ENCODE data around the gene REG4. TPM values are rescaled to one million over a fixed set of nuclear protein-coding genes. Genes with fewer than 3 reads are reported as not detected.

REG4 gene
- total and polyA plus RNA-seq, 2 of the 4 experiments (the other 2 are of a cell fraction): not detected

DNA sequence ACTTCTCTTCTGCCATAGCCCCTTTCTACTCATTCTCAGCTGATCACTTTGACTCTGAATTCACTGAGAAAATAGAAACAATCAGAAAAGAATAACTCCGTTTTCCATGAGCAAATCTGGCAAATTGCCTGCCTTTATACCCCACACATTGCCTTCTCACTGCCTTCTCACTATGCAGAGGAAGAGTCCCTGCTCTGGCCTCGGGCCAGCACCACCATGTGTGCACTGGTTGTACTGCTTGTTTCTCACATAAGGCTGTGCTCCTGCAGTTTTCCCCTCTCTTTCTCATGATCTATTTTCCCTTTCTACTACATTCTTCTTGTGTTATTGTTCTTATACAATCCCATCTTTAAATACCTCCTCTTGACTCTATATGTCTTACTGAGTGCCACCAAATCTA is 40.2 kb downstream of the REG4 start:
- Histone ChIP-seq H3K56ac (ENCODE audit: extremely low read depth, insufficient read depth, low read length) (no peak overlapping the region), H2BK5ac (ENCODE audit: low read depth, low read length, poor library complexity, severe bottlenecking) (no peak overlapping the region), H3K14ac (replicated peaks; ENCODE audit: low read depth, low read length) (no peak overlapping the region), H4K5ac (ENCODE audit: low read depth, low read length) (no peak overlapping the region), H3K4ac (ENCODE audit: low read depth, low read length) (no peak overlapping the region), H2AFZ (replicated peaks; ENCODE audit: low read length, poor library complexity) (no peak overlapping the region), H3K9me1 (ENCODE audit: insufficient read depth, low read length) (peaks cover 4% of the 10 kb centered on the region; the same call in 1 of the 2 replicates), H4K91ac (ENCODE audit: insufficient read depth, low read depth, low read length) (no peak overlapping the region), H3K79me1 (ENCODE audit: low read depth in 1 of 2, low read length in 2 of 2) (no peaks in the 10 kb centered on the region), H3K27ac (ENCODE audit: insufficient read depth, low read length) (no peak overlapping the region), H3K4me3 (ENCODE audit: insufficient read depth, low read depth, low read length) (no peak overlapping the region), H2AK5ac (ENCODE audit: low read depth, low read length) (no peak overlapping the region), H2AK9ac (replicated peaks; ENCODE audit: low read depth, low read length, poor library complexity) (no peak overlapping the region), H3K9ac (ENCODE audit: low read depth, low read length) (no peak overlapping the region), H3K4me2 (ENCODE audit: low read depth, low read length) (no peak overlapping the region), H4K8ac (ENCODE audit: low read depth in 2 of 2, low read length in 2 of 2) (no peak overlapping the region), H3K9me3 (ENCODE audit: control insufficient read depth, insufficient read depth, low read length) (no peaks in the 10 kb centered on the region), H3K36me3 (ENCODE audit: control insufficient read depth, insufficient read depth, low read length) (no peaks in the 10 kb centered on the region), H2BK120ac (ENCODE audit: low read depth, low read length) (no peak overlapping the region), H4K20me1 (ENCODE audit: insufficient read depth, low read length) (no peaks in the 10 kb centered on the region), H3K4me1 (ENCODE audit: control insufficient read depth, insufficient read depth, low read length) (peaks cover 5% of the 10 kb centered on the region), H3K23ac (ENCODE audit: low read depth, low read length) (no peak overlapping the region), H3K27me3 (ENCODE audit: control insufficient read depth, insufficient read depth, low read length) (peaks cover 15% of the 10 kb centered on the region), H2BK20ac (ENCODE audit: low read depth, low read length) (no peak overlapping the region), H3K18ac (ENCODE audit: low read depth, low read length) (no peak overlapping the region), H2BK15ac (ENCODE audit: low read depth, low read length) (no peak overlapping the region)
- TF ChIP-seq POLR2A (IDR thresholded peaks at IDR 0.05; ENCODE audit: low read depth, low read length): no peak
- TF ChIP-seq CEBPB (IDR thresholded peaks at IDR 0.05; ENCODE audit: low read depth, low read length): no peak
- TF ChIP-seq CHD1 (IDR thresholded peaks at IDR 0.05; ENCODE audit: low read depth, low read length): no peak
- no peak for TF ChIP-seq RAD21 (IDR thresholded peaks at IDR 0.05; ENCODE audit: low read length)
- no peak for TF ChIP-seq FOS (IDR thresholded peaks at IDR 0.05; ENCODE audit: low read depth, low read length)
- no peak for TF ChIP-seq RFX5 (IDR thresholded peaks at IDR 0.05; ENCODE audit: low read depth, low read length)
- TF ChIP-seq MAZ (IDR thresholded peaks at IDR 0.05; ENCODE audit: borderline replicate concordance, low read depth, low read length): no peak
- no peak for TF ChIP-seq RCOR1 (IDR thresholded peaks at IDR 0.05; ENCODE audit: insufficient replicate concordance, low read length)
- TF ChIP-seq, protein P1, sequence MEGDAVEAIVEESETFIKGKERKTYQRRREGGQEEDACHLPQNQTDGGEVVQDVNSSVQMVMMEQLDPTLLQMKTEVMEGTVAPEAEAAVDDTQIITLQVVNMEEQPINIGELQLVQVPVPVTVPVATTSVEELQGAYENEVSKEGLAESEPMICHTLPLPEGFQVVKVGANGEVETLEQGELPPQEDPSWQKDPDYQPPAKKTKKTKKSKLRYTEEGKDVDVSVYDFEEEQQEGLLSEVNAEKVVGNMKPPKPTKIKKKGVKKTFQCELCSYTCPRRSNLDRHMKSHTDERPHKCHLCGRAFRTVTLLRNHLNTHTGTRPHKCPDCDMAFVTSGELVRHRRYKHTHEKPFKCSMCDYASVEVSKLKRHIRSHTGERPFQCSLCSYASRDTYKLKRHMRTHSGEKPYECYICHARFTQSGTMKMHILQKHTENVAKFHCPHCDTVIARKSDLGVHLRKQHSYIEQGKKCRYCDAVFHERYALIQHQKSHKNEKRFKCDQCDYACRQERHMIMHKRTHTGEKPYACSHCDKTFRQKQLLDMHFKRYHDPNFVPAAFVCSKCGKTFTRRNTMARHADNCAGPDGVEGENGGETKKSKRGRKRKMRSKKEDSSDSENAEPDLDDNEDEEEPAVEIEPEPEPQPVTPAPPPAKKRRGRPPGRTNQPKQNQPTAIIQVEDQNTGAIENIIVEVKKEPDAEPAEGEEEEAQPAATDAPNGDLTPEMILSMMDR (conservative IDR thresholded peaks at IDR 0.05; ENCODE audit: low read depth, low read length): no peak
- in situ Hi-C loops (cut with MboI; ENCODE audit: low sequenced_read_pairs): loop anchor here (5.0 kb wide), 1 partner anchor 49 kb away; no protein-coding TSS in a partner anchor
- ChIA-PET CTCF (no interaction called here), POLR2A (ENCODE audit: unreplicated experiment) (no interaction called here)
- WGBS, 2 experiments (ENCODE audit: extremely low coverage in 2 of 2, insufficient read length in 1 of 2): no CpG with 5 or more reads among the region's 2 CpGs
- peak; percentile 38; the same call in 1 of the 2 replicates for ATAC-seq (ENCODE audit: low read depth)
- no TSS peak for BruUV-seq (replicated peaks)
- dilution Hi-C loops (cut with HindIII; ENCODE audit: low sequenced_read_pairs, unreplicated experiment): no loop called here
- intact Hi-C loops (cut with micrococcal nuclease): no loop called here
- peak; percentile 22 for DNase-seq
